Liver (tissue), 9 donors: Measurements from ENCODE around the gene CCDC152. TPM values are rescaled to one million over a fixed set of nuclear protein-coding genes. Genes with fewer than 3 reads are reported as not detected.
"Not testable (repeated sequence)": the region's sequence is repeated elsewhere in the genome, so short reads cannot be mapped to it uniquely, and the experiment has no call there.

Experiments used
- DNase-seq: peaks from one replicate; pipeline ENCODE4 v3.0.0-alpha.2; 2017; ENCODE audit warnings: low spot score
- H3K27ac ChIP-seq, 2 donors: one replicate each; pipeline ENCODE4 v1.7.0; 2013; ENCODE audit warnings: inconsistent platforms in 2 of 2, low read length in 2 of 2, control low read depth in 1 of 2, low read depth in 1 of 2, mild to moderate bottlenecking in 1 of 2
- H3K27me3 ChIP-seq, 4 donors: one replicate each; pipeline versions ENCODE4 v1.6.1 to v1.7.0; 2013; ENCODE audit warnings: low read length in 3 of 4, inconsistent platforms in 1 of 4, mild to moderate bottlenecking in 1 of 4, moderate library complexity in 1 of 4; ENCODE audit not compliant: control insufficient read depth in 4 of 4, insufficient read depth in 4 of 4
- H3K36me3 ChIP-seq, 4 donors: one replicate each; pipeline versions ENCODE4 v1.6.1 to v1.7.0; 2013; ENCODE audit warnings: low read length in 3 of 4, mild to moderate bottlenecking in 3 of 4, low read depth in 1 of 4, moderate library complexity in 1 of 4; ENCODE audit not compliant: control insufficient read depth in 4 of 4, insufficient read depth in 3 of 4
- H3K4me1 ChIP-seq, 4 donors: one replicate each; pipeline versions ENCODE4 v1.6.1 to v1.7.0; 2013; ENCODE audit warnings: low read length in 3 of 4, mild to moderate bottlenecking in 3 of 4, moderate library complexity in 1 of 4; ENCODE audit not compliant: control insufficient read depth in 4 of 4, insufficient read depth in 4 of 4
- H3K4me3 ChIP-seq, 3 donors: one replicate each; pipeline versions ENCODE4 v1.6.1 to v1.7.0; 2013; ENCODE audit warnings: low read length in 3 of 3, control low read depth in 1 of 3, low read depth in 1 of 3, mild to moderate bottlenecking in 1 of 3
- H3K9ac ChIP-seq, 2 donors: one replicate each; pipeline ENCODE4 v1.7.0; 2013; ENCODE audit warnings: low read length in 2 of 2, mild to moderate bottlenecking in 2 of 2, moderate library complexity in 2 of 2, control low read depth in 1 of 2, low read depth in 1 of 2
- H3K9me3 ChIP-seq, 4 donors: one replicate each; pipeline versions ENCODE4 v1.6.1 to v1.7.0; 2013; ENCODE audit warnings: low read length in 3 of 4; ENCODE audit not compliant: control insufficient read depth in 4 of 4
- FOXA1 ChIP-seq: IDR thresholded peaks from 2 replicates; pipeline ENCODE4 v1.6.1; 2016; ENCODE audit warnings: antibody characterized with exemption
- FOXA2 ChIP-seq: IDR thresholded peaks from 2 replicates; pipeline ENCODE4 v1.6.1; 2016; ENCODE audit warnings: antibody characterized with exemption
- HNF4A ChIP-seq, 2 donors: conservative IDR thresholded peaks; 2 replicates each; pipeline ENCODE4 v1.6.1; 2016; ENCODE audit warnings: antibody characterized with exemption in 2 of 2, mild to moderate bottlenecking in 2 of 2
- JUND ChIP-seq, 2 donors: IDR thresholded peaks; 2 replicates each; pipeline ENCODE4 v1.6.1; 2016; ENCODE audit warnings: antibody characterized with exemption in 2 of 2
- NR2F2 ChIP-seq: IDR thresholded peaks from 2 replicates; pipeline ENCODE4 v1.6.1; 2016; ENCODE audit warnings: antibody characterized with exemption
- RAD21 ChIP-seq, 2 donors: IDR thresholded peaks; 2 replicates each; pipeline ENCODE4 v1.6.1; 2016; ENCODE audit warnings: antibody characterized with exemption in 2 of 2, mild to moderate bottlenecking in 2 of 2
- REST ChIP-seq: IDR thresholded peaks from 2 replicates; pipeline ENCODE4 v1.6.1; 2016; ENCODE audit warnings: antibody characterized with exemption, mild to moderate bottlenecking
- SP1 ChIP-seq: IDR thresholded peaks from 2 replicates; pipeline ENCODE4 v1.6.1; 2018; ENCODE audit warnings: antibody characterized with exemption, mild to moderate bottlenecking
- TAF1 ChIP-seq: conservative IDR thresholded peaks from 2 replicates; pipeline ENCODE4 v1.6.1; 2016; ENCODE audit warnings: antibody characterized with exemption, mild to moderate bottlenecking
- YY1 ChIP-seq: IDR thresholded peaks from 2 replicates; pipeline ENCODE4 v1.6.1; 2016; ENCODE audit warnings: antibody characterized with exemption, mild to moderate bottlenecking
- ZBTB33 ChIP-seq: IDR thresholded peaks from 2 replicates; pipeline ENCODE4 v1.6.1; 2016; ENCODE audit warnings: antibody characterized with exemption
- WGBS: extraction: QIAGEN DNeasy Blood & Tissue Kit; methylation state at CpG from one replicate; pipeline ENCODE4 v1.1.7; 2013; 5-methylcytosine and 5-hydroxymethylcytosine counted together
- polyA plus RNA-seq, 2 donors: library from polyadenylated mRNA; stranded (reverse) in 1 of 2; unstranded in 1 of 2; fragments of 200-250 nt in 1 of 2; fragments of >200 nt in 1 of 2; fragmentation: Nextera tagmentation in 1 of 2; extraction: Ambion mirVana in 1 of 2; gene quantifications; one replicate each; pipeline versions ENCODE4 v1.2.1 to v1.2.3, GENCODE V29; 2013 to 2015
- total RNA-seq, 2 donors: library from RNA; depleted of rRNA; stranded (reverse); fragments of >200 nt; gene quantifications; one replicate each; pipeline ENCODE4 v1.2.3, GENCODE V29; 2014
- TF ChIP-seq, protein P1 (sequence below): fragments of 150-350 bp; IDR thresholded peaks from 2 replicates; pipeline ENCODE4 v1.5.1; 2017; ENCODE audit warnings: improper control_type of control experiment, low read depth, low read length; ENCODE audit not compliant: missing input control
- TF ChIP-seq, protein P2 (sequence below): IDR thresholded peaks from 2 replicates; pipeline ENCODE4 v1.6.1; 2016; ENCODE audit warnings: antibody characterized with exemption
- TF ChIP-seq, protein P3 (sequence below): IDR thresholded peaks from 2 replicates; pipeline ENCODE4 v1.6.1; 2016; ENCODE audit warnings: antibody characterized with exemption
- donor health status: healthy.
- donor health status: healthy.
- donor health status: healthy.
- donor health status: healthy.
- donor health status: healthy.

Gene CCDC152
- total and polyA plus RNA-seq, 4 donors = 0.08 to 81.4 (median 3.3) TPM

DNA sequence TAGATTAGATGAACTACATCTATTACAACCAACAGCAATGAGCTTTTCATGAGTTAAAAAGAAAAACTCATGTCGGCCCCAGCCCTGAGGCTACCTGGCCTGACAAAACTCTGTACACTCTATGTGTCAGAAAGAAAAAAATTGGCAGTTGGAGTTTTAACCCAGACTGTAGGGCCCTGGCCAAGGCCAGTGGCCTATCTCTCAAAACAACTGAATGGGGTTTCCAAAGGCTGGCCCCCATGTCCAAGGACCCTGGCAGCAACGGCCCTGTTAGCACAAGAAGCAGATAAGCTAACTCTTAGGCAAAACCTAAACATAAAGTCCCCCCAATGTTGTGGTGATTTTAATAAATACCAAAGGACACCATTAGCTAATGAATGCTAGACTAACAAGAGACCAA, 59.9 kb downstream of the CCDC152 start:
- peak overlapping the region in 1 of 2 donors; percentile 46 for H3K27ac ChIP-seq
- WGBS = 44% methylated on average over 2 of the region's 2 CpGs
- TF ChIP-seq HNF4A (conservative IDR thresholded peaks at IDR 0.05) = peak in 1 of 2 donors; percentile 22
- not testable (repeated sequence) for H3K9ac ChIP-seq, H3K9me3 ChIP-seq, H3K27me3 ChIP-seq, H3K4me3 ChIP-seq, H3K36me3 ChIP-seq, DNase-seq
- peaks cover 4 to 57% (median 38%) of the 10 kb centered on the region in 4 donors for H3K4me1 ChIP-seq

DNA sequence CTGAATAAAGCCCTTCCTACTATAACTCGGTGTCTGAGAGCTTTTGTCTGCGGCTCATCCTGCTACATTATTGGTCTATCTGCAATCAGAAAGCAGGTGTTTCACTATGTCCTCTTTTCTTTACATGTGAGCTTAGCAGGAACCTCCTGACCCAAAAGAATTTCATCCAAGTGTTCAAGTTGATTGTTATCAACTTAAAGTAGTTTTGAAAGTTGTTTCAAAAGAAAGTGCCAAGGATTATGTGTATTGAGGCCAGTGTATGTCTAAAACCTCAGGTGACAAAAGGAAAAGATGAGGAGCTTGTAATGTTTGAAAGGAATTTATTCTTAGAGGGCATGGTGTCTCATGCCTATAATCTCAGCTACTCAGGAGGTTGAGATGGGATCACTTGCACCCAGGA, 63.1 kb downstream of the CCDC152 start:
- Histone ChIP-seq H3K27me3 (no peaks in the 10 kb centered on the region), H3K9me3 (no peaks in the 10 kb centered on the region), H3K4me3 (peak overlapping the region in 1 of 3 donors; percentile 5), H3K4me1 (peaks cover 4 to 58% (median 40%) of the 10 kb centered on the region in 4 donors), H3K9ac (peak overlapping the region; percentile 47 to 49), H3K27ac (peak overlapping the region; percentile 61 to 67), H3K36me3 (no peaks in the 10 kb centered on the region)
- DNase-seq = no peak
- WGBS = 40% methylated on average over 2 of the region's 2 CpGs
- peak; percentile 3 for TF ChIP-seq YY1
- no peak for TF ChIP-seq SP1

DNA sequence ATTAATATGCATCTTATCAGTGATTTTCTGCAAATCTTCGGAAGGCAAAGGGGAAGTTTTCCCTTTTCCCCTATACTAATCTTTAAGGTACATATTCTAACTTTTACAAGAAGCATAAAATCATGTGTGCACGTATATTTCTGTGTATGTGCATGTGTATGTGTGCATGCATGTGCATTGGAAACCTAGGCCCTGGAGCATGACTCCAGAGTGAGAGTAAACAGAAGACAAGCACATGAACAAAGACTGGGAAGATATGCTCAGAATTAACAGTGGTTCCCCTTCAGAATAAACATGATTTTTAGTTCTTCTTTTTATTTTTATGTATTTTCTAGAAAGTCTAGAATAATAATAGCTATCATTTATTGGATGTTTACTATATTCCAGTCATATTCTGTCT, 65.9 kb downstream of the CCDC152 start:
- peak overlapping the region in 1 of 2 donors; percentile 66 for H3K9ac ChIP-seq
- WGBS = 52% methylated on average over 2 of the region's 2 CpGs
- no peak for DNase-seq
- H3K4me1 ChIP-seq = peaks cover 10 to 60% (median 49%) of the 10 kb centered on the region in 4 donors
- no peak for TF ChIP-seq TAF1
- TF ChIP-seq, protein P1, sequence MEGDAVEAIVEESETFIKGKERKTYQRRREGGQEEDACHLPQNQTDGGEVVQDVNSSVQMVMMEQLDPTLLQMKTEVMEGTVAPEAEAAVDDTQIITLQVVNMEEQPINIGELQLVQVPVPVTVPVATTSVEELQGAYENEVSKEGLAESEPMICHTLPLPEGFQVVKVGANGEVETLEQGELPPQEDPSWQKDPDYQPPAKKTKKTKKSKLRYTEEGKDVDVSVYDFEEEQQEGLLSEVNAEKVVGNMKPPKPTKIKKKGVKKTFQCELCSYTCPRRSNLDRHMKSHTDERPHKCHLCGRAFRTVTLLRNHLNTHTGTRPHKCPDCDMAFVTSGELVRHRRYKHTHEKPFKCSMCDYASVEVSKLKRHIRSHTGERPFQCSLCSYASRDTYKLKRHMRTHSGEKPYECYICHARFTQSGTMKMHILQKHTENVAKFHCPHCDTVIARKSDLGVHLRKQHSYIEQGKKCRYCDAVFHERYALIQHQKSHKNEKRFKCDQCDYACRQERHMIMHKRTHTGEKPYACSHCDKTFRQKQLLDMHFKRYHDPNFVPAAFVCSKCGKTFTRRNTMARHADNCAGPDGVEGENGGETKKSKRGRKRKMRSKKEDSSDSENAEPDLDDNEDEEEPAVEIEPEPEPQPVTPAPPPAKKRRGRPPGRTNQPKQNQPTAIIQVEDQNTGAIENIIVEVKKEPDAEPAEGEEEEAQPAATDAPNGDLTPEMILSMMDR = no peak
- no peak for TF ChIP-seq SP1
- no peak for TF ChIP-seq HNF4A (conservative IDR thresholded peaks at IDR 0.05)
- no peak for TF ChIP-seq RAD21 (IDR thresholded peaks at IDR 0.05)
- TF ChIP-seq JUND (IDR thresholded peaks at IDR 0.05) = no peak
- TF ChIP-seq, protein P2, sequence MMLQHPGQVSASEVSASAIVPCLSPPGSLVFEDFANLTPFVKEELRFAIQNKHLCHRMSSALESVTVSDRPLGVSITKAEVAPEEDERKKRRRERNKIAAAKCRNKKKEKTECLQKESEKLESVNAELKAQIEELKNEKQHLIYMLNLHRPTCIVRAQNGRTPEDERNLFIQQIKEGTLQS = no peak
- H3K36me3 ChIP-seq = no peaks in the 10 kb centered on the region
- peak overlapping the region in 1 of 3 donors; percentile 41 for H3K4me3 ChIP-seq
- H3K9me3 ChIP-seq = no peaks in the 10 kb centered on the region
- H3K27me3 ChIP-seq = no peaks in the 10 kb centered on the region
- peak overlapping the region in 1 of 2 donors; percentile 40 for H3K27ac ChIP-seq

DNA sequence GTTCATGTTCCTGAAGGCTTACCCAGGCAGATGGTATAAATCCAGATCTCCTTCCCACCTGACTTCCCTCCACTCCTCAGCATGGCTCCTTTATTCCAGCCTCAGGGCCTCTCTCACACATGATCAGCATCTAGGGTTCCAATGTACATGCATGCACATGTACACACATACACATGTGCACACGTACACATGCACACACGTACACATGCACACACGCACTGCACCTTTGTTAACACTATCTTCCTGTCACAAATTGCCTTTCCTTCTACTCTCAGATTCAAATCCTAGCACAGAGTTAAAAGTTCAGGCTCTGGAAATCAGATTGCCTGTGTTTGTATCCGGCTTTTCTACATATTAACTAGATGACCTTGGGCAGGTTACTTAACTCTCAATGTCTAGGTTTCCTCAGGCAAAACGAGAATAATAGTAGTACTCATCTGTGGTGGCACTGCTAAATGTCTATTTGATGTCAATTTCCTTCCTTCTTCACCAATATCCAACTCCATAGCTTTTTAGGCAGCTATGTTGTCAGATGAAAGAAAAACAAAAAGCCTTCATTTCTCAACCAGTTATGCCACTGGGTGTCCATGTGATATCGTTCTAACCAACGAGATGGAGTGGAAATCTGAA, 67.8 kb downstream of the CCDC152 start:
- Histone ChIP-seq H3K9me3 (no peaks in the 10 kb centered on the region), H3K36me3 (no peaks in the 10 kb centered on the region), H3K4me1 (peaks cover 10 to 50% (median 44%) of the 10 kb centered on the region in 4 donors), H3K4me3 (peak overlapping the region in 2 of 3 donors; percentile 49 to 87), H3K9ac (peak overlapping the region; percentile 14 to 42), H3K27me3 (no peaks in the 10 kb centered on the region), H3K27ac (peak overlapping the region; percentile 67 to 84)
- no peak for DNase-seq
- 25% methylated on average over 7 of the region's 7 CpGs for WGBS
- TF ChIP-seq RAD21 (IDR thresholded peaks at IDR 0.05) = peak in 1 of 2 donors; percentile 26
- TF ChIP-seq NR2F2 = no peak
- no peak for TF ChIP-seq FOXA1
- TF ChIP-seq YY1 = peak; percentile 39
- TF ChIP-seq REST = peak; percentile 47
- peak; percentile 12 for TF ChIP-seq FOXA2
- peak in 1 of 2 donors; percentile 12 for TF ChIP-seq JUND (IDR thresholded peaks at IDR 0.05)
- TF ChIP-seq HNF4A (conservative IDR thresholded peaks at IDR 0.05) = peak; percentile 60 to 62
- peak; percentile 46 for TF ChIP-seq ZBTB33
- TF ChIP-seq SP1 = peak; percentile 68
- TF ChIP-seq, protein P3, sequence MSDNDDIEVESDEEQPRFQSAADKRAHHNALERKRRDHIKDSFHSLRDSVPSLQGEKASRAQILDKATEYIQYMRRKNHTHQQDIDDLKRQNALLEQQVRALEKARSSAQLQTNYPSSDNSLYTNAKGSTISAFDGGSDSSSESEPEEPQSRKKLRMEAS = peak; percentile 65
- no peak for TF ChIP-seq TAF1
